Activated CD4-positive, CD25-positive, alpha-beta regulatory T cell (primary cell): ENCODE data around the gene RABGAP1L.
"Not testable (repeated sequence)": the region's sequence is repeated elsewhere in the genome, so short reads cannot be mapped to it uniquely, and the experiment has no call there.

Experiments
- DNase-seq, 4 experiments: peaks; one replicate each; lab custom pipeline; 2025; lab: John Stamatoyannopoulos, UW

Gene RABGAP1L

DNA sequence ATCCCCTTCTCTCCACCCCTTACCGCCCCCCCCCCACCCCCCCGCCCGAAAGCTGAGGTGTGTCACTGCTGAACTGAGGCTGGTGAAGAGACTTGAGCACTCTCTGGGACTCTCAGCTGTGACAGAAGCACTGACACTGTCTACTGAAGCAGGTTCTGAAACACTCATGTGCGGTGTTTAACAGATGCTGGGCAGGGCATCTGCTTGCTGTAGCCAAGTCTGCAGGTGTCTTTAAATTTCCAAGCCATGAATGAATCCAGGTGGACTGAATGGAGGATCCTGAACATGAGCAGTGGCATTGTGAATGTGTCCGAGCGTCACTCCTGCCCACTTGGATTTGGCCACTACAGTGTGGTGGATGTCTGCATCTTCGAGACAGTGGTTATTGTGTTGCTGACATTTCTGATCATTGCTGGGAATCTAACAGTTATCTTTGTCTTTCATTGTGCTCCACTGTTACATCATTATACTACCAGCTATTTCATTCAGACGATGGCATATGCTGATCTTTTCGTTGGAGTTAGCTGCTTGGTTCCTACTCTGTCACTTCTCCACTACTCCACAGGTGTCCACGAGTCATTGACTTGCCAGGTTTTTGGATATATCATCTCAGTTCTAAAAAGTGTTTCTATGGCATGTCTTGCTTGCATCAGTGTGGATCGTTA is 288.7 kb downstream of the RABGAP1L start, which contains the start of gene GPR52:
TSS of gene GPR52 (plus strand) at position 99 of the 665 bp plus-strand sequence. CDS start at position 247, 148 bp downstream.
- no peak for DNase-seq

DNA sequence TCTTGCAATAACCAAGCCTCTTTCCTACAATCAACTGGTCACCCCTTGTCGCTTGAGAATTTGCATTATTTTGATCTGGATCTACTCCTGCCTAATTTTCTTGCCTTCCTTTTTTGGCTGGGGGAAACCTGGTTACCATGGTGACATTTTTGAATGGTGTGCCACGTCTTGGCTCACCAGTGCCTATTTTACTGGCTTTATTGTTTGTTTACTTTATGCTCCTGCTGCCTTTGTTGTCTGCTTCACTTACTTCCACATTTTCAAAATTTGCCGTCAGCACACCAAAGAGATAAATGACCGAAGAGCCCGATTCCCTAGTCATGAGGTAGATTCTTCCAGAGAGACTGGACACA is 289.2 kb downstream of the RABGAP1L start:
- DNase-seq = no peak

DNA sequence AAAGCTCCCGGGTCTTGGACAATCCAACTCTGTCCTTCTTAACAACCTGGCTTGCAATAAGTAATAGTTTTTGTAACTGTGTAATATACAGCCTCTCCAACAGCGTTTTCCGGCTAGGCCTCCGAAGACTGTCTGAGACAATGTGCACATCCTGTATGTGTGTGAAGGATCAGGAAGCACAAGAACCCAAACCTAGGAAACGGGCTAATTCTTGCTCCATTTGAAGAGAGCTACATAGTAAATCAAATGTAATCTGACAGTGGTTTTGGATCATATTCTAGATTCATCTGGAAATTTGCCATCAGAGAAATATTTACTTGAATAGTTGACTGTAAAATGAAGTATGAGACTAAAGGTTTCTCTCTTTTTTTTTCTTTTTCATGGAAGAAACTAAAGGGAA is 289.7 kb downstream of the RABGAP1L start:
- DNase-seq = no peak

DNA sequence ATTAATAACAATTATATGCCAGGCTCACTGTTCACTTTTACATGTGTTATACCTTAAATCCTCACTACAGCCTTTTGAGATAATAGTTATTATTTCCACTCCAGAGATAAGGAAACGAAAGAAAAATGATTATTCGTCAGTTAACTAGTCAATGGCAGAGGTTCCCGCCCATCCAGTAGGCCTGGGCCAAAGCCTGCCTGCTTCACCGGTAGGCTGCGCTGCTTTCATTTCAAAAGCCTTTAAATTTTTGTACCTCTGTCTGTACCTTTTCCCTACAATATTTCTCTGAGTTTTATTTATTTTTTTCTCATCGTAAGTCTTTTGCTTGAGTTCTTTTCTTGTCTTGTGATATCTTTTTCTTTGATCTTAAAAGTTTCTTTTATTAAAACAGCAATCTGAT is 292.1 kb downstream of the RABGAP1L start:
- no peak for DNase-seq

DNA sequence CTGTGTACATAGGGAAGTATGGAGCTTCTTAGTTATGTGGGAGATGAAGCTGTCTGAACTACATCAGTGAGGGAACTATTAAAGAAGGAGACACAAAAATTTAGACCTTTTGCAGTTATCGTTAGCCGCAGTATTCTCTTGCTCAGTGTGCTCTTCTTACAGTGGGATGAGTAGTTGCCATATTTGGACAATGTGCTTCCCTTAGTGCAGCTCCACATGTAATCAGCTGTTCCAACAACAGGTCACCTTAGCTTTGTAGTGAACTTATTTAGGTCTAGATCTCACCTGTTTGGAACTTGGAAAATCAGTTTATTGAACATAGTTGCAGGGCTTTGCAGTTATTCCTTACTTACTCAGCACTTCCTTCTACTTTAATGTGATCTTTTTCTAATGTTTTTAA is 306.5 kb downstream of the RABGAP1L start:
- DNase-seq = no peak

DNA sequence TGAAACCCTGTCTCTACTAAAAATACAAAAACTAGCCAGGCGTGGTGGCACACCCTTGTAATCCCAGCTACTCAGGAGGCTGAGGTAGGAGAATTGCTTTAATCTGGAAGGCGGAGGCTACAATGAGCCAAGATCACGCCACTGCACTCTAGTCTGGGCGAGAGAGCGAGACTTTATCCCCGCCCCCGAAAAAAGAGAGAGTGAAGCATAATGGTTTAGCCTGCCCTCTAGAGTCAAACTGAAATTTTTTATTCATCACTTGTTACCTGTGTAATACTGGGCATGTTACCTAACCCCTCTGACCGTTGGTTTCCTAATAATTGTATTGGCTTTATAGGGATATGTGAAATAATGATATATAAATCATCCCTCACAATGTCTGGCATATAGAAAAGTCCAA is 307.3 kb downstream of the RABGAP1L start:
- DNase-seq = no peak

DNA sequence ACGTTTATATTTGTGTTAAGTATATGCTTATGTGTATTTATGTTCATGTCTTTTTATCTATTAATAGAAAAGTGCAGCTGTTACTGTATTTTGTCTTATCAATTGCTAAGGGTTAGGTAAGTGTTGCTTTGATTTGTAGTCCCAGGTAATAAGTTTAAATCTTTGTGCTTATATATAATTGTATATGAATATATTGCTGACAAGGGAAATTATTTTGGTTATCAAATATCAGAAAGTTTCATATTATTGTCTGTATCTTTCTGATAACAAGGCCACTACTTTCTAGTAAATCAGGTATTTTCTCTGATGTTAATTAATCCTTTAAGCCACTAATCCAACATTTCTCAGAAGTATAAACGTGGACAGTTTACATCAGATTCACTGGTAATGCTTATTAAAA is 309.7 kb downstream of the RABGAP1L start:
- no peak for DNase-seq

DNA sequence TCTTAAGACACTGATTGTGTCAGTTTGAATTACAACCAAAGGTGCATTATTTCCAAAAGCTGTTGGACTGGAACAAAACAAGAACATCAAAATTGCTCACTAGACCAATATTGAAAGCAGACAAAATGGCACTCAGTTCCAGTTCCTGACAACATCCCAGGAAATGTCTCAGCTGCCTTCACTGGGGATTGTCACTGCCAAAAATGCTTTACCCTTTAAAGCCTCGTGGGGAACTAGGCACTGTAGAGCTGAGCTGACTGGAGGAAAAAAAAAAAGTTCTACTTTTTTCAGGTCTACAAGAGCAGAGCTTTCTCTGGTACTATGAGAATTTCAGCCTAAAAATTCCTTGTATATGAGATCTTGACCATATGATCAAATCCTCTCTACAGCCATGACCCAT is 310.4 kb downstream of the RABGAP1L start:
- DNase-seq = no peak

DNA sequence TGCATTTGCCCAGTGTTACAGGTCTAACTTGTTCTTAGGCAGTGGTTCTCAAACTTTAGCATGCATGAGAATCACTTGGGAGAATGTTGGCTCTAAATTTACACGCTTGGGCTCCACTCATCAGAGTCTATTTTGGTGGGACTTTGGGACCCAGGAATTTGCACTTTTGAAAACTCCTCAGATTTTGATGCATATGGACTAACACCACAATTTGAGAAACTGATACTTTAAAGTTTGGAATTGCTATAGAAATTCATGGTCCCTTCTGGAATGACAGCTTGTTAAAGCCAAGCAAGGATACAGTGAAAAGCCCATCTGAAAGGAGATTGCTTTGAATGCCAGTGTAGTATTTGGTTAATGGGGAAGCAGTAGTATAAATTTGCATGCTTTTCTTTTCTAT is 320.0 kb downstream of the RABGAP1L start:
- DNase-seq = no peak

DNA sequence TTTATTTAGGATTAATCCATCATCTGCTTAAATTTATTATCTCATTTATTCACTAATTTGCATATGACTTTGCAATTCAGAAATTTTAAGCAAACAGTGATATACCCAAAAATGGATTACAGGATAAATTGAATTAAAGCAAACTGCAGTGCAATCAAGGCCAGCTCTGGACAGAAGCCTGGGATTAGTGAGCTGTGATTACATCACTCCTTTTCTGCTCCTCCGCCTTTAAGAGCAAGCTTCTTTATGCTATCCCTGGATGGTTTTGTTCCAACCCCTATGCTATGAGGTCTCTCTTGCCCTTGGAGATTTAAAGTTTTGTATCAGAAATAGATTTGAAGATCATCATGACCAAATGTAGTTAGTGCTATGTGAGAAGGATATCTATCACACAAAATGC is 321.0 kb downstream of the RABGAP1L start:
- DNase-seq = no peak

DNA sequence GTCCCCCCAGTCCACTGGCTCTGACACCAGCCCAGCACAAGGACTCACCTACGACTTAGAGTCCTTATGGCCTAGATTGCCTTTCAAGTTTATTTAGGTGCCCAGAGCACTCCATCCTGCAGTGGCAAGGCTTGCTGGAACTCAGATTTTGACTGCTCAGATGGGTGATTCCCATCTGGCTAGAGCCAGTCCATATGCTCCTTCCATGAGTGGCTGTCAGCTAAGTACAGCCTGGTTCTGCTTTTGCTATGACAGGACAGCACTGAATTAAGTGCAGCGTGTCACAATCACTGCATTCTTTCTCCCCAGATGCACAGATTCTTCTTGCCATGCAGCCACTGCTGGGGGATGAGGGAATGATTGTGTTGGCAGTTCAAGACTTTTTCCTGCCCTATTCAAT is 332.3 kb downstream of the RABGAP1L start:
- DNase-seq = no peak

DNA sequence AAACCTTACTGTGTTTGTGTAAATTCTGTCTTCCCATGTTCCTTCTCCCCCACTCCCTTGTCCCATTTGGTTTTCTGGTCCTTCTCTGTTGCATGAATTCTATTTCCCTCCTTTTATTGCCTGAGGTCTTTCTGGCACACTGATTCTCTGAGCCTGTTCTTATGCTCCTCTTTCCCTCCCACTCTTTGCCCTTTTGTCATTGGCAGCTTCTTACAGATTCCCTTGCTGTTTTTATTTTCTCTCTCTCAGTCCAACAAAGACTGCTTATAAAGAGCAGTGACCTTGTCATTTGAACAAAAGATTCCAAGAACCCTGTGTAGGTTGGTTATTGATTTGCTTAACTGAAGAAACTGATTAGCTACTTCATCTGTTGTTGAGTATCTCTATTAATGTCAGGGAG is 338.2 kb downstream of the RABGAP1L start:
- no peak for DNase-seq

DNA sequence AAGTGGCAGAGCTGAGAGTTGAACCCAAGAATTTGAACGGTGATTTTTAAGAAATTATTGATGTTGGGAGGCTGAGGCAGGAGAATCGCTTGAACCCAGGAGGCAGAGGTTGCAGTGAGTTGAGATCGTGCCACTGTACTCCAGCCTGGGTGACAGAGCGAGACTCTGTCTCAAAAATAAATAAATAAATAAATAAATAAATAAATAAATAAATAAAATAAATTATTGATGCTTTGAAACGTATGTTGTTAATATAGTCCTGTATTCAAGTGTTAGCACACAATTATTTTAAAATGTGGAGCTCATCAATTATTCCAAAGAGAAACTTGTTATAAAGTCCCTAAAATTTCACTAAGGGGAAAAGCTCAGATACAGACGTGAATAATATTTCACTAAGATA is 357.4 kb downstream of the RABGAP1L start:
- not testable (repeated sequence) for DNase-seq

DNA sequence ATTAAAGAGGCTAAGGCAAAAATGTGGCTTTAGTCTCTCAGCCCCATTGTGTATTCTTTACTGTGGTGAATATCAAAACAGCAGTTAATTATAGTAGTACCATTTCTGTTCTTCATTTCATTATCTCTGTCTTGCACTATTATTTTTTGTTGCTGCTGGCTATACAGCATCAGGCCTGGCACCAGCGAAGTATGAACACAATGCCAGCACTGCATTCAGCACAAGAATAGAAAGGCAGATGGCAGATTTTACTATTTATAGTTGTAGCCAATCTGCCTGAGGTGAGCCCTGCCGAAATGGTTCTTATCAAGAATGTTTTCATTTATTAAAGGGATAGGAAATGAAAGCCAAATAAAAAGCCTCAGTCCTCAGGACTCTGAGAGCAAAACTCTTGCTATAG is 360.5 kb downstream of the RABGAP1L start:
- DNase-seq = no peak

DNA sequence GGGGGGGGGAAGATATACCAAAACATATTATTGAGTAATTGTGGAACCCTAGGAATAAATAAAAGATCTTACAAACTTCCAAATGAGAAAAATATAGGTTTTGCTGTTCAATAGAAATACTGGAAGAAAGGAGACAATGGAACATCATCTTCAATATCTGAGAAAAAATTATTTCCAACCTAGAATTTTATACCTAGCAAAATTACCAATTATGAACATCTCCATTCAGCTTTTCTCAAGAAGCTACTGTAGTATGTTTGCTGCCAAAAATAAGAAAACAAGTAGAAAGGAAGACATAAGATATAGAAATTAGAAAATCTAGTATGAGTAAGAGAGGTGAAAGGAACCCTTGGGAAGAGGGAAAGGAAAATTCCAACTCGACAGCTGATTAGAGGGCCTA is 372.4 kb downstream of the RABGAP1L start:
- DNase-seq = no peak

DNA sequence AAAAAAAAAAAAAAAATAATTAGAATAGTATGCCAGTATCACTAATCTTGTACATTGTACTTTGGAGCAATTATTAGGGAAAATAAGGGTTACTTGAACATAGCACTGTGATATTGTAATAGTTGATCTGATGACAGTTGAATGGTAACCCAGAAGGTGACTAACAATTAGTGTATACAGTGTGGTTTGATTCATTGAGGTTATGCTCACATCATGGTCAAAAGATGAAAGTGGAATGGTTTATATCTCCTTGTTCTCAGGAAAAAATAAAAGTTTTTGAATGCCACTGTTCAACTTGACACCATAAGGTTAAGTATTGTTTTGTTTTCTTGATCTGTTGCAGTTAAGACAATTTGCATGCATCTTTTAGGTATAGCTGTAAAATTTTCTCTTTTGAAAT is 375.5 kb downstream of the RABGAP1L start:
- no peak for DNase-seq

DNA sequence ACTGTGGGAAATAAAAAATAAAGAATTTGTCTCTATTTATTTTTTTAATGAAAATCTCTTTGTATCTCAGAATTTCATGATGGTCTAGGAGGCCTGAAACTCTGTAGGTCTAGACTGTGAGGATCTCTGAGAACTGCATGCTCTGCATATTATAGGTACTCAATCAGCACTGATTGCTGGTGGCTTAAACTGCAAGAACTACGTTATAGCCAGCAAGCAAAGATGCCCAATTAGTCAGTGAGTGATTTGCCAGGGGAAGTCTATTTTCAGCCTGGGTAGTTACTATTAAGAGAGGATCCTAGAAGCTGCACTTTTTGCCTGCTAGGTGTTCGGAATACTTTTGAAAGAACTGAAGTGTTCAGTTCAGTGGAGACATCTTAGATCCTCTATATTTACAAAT is 375.9 kb downstream of the RABGAP1L start:
- DNase-seq = no peak

DNA sequence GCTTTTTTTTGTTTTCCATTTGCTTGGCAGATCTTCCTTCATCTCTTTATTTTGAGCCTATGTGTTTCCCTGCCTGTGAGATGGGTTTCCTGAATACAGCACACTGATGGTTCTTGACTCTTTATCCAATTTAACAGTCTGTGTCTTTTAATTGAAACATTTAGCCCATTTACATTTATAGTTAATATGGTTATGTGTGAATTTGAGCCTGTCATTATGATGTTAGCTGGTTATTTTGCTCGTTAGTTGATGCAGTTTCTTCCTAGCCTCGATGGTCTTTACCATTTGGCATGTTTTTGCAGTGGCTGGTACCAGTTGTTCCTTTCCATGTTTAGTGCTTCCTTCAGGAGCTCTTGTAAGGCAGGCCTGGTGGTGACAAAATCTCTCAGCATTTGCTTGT is 384.1 kb downstream of the RABGAP1L start:
- DNase-seq = not testable (repeated sequence)

DNA sequence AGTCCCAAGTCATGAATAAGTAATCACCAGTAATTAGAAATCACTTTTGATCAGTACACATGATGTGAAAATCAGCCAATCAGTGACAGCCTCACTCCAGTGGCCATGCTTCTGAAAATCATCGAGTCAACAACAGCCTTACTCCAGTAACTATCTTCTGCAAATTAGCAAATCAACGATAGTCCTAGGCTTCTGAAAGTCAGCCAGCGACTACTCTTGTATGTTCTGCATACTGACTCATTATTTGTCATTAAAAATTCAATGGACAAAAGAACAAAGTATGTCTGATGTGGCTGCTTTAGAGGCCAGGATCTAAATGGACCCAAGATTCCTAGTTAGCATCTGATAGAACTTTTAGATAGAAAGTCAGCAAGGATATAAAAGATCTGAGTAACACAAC is 391.0 kb downstream of the RABGAP1L start:
- no peak for DNase-seq

DNA sequence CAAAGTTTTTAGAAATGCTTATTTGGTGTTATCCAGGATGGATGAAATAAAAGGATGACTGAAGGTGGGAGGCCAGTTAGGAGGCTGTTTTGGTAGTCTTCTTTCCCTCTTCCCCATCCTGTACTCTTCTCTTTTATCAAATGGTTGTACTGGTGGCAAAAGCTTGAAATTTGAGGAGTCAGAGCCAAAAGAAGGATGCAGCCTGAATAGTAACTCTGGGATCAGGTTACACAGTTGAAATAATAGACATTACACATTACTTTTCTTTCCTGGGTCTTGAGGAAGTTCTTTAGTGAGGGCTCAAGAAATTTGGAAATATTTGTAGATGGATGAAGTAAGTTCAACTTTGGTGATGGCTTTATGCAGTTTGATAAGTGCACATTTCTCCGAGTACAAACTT is 397.1 kb downstream of the RABGAP1L start:
- DNase-seq = no peak

DNA sequence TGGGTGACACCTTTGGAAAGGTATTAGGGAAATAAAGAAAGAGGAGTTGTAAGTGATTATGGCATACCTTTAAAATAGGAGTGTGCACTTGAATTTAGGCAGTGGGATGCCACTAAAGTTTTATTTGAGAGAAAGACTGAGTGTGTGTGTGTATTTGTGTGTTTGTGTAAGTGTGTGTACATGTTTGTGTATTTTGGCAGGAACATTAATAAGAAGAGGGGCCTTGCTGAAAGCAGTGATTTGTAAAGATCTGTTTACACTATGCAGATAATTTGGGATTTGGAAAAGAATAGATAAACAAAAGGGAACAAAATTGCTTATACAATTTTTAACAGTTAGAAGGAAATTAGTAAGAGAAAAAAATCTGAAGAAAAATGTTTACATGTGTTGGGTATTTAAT is 409.2 kb downstream of the RABGAP1L start:
- no peak for DNase-seq

DNA sequence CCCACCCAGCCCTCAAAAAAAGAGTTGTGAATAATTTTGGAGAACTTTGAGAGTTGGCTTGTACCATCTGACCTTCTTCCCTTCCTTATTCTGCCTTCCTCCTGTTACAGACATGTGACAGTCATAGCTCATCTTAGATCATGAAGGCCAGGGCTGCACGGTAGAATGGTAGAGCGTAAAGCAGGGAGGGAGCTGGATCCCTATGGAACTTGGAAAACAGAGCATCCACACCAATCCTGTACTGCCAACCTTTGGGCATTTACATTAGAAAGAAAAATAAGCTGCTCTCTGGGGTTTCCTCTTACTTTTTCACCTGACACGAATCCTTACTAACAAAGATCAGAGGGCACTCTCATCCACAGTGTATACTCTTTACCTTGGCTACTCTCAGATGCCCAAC is 409.9 kb downstream of the RABGAP1L start:
- DNase-seq = no peak

DNA sequence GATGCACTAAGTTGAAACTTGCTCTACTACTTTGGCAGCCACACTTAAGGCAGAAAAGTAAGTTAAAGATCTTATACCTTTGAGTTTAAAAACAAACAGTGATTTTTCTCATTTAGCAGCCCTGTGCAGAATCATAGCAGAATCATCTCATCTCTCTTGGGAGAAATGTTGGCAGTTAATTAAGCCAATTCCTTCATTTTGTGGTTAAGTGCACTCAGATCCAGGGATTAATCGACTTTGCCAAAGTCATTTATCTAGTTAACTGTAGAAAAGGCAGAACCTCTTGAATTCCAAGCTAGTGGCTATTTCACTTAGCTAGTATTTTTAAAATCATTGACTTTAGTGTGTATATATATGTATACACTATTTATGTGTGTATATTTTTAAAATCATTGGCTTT is 413.5 kb downstream of the RABGAP1L start:
- DNase-seq = no peak

DNA sequence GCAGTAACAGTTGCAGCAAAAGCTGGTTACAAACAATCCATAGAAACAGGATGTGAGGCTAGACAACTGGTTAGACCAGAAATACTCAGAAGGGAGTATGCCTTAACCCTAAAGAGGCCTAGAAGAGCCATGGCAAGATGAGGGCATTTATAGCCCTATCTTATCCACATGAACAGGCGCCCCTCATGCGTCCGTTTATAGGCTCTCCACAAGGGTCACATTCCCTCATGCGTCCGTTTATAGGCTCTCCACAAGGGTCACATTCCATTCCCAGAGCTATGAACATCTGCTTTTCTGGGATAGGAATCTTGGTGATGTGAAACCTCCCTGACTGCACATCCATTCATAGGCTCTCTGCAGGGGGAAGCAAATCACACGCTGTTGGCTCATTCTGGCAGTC is 416.8 kb downstream of the RABGAP1L start:
- not testable (repeated sequence) for DNase-seq

DNA sequence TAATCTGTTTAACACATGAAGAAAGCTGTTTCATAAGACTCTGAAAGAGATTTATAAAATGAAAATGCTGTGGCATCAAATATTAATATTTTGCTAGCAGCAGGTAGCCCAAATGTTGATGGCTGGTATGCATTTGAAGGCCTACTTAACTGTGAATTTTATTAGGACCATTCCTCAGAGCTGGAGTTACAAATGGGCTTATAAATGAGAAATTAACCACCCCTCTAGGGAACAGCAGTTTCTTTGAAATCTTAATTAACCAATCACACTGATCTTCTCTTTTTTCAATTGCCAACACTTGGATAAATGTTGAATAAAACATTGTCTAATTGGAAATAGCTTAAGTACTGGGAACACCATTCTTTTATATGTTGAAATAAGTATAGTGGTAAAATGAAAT is 418.4 kb downstream of the RABGAP1L start:
- no peak for DNase-seq
